Loucy (cell line): ENCODE results near the gene PLEKHN1.

ENCODE experiments used
- H2AFZ ChIP-seq: fragments of 200-600 bp; sonication (generic); 2 replicates; pipeline ENCODE4 v1.6.0; 2016; ENCODE audit warnings: antibody characterized with exemption, mild to moderate bottlenecking, low read length, moderate library complexity
- H3F3A ChIP-seq: fragments of 200-600 bp; 2 replicates; pipeline ENCODE4 v1.6.0; 2016; ENCODE audit warnings: antibody characterized with exemption, low read depth, mild to moderate bottlenecking
- H3K27me3 ChIP-seq: fragments of 200-600 bp; sonication (generic); 2 replicates; pipeline ENCODE4 v1.6.1; 2014; ENCODE audit warnings: low read length, mild to moderate bottlenecking; ENCODE audit not compliant: insufficient read depth, poor library complexity, severe bottlenecking
- H3K36me3 ChIP-seq: fragments of 200-600 bp; sonication (generic); 2 replicates; pipeline ENCODE4 v1.6.1; 2016; ENCODE audit warnings: low read length; ENCODE audit not compliant: insufficient read depth
- H3K4me1 ChIP-seq: fragments of 200-600 bp; sonication (generic); 2 replicates; pipeline ENCODE4 v1.5.1; 2014; ENCODE audit warnings: low read length, mild to moderate bottlenecking; ENCODE audit not compliant: insufficient read depth, poor library complexity, severe bottlenecking
- H3K4me2 ChIP-seq: fragments of 200-600 bp; sonication (generic); 2 replicates; pipeline ENCODE4 v1.6.0; 2014; ENCODE audit warnings: antibody characterized with exemption, low read length, low read depth, mild to moderate bottlenecking; ENCODE audit not compliant: poor library complexity, severe bottlenecking
- H3K4me3 ChIP-seq: fragments of 200-600 bp; sonication (generic); 2 replicates; pipeline ENCODE4 v1.5.1; 2014; ENCODE audit warnings: low read length, mild to moderate bottlenecking, mixed read lengths; ENCODE audit not compliant: poor library complexity, severe bottlenecking
- H3K79me2 ChIP-seq: fragments of 200-600 bp; sonication (generic); 2 replicates; pipeline ENCODE4 v1.6.1; 2014; ENCODE audit warnings: low read length; ENCODE audit not compliant: insufficient read depth
- H3K9ac ChIP-seq: fragments of 200-600 bp; sonication (generic); 2 replicates; pipeline ENCODE4 v1.6.0; 2014; ENCODE audit warnings: mild to moderate bottlenecking, low read depth, low read length, moderate library complexity; ENCODE audit not compliant: poor library complexity, severe bottlenecking
- H3K9me2 ChIP-seq: fragments of 200-600 bp; sonication (generic); replicated peaks from 2 replicates; pipeline ENCODE4 v1.6.1; 2016; ENCODE audit warnings: low read depth, low read length, mixed read lengths
- H3K9me3 ChIP-seq: fragments of 200-600 bp; sonication (generic); 2 replicates; pipeline ENCODE4 v1.6.1; 2014; ENCODE audit warnings: mild to moderate bottlenecking, antibody characterized with exemption, low read length, low read depth; ENCODE audit not compliant: insufficient read depth
- H4K20me1 ChIP-seq: fragments of 200-600 bp; sonication (generic); 2 replicates; pipeline ENCODE4 v1.6.0; 2014; ENCODE audit warnings: antibody characterized with exemption, low read length, mild to moderate bottlenecking; ENCODE audit not compliant: insufficient read depth, poor library complexity, severe bottlenecking
- EZH2phosphoT487 ChIP-seq: fragments of 200-600 bp; IDR thresholded peaks from 2 replicates; pipeline ENCODE4 v1.6.1; 2018; ENCODE audit warnings: antibody characterized with exemption, mild to moderate bottlenecking, moderate library complexity, borderline replicate concordance
- TF ChIP-seq, protein P1 (sequence below): fragments of 200-600 bp; sonication (generic); conservative IDR thresholded peaks from 2 replicates; pipeline ENCODE4 v1.5.1; 2014; ENCODE audit warnings: mild to moderate bottlenecking, antibody characterized with exemption, low read length

Gene PLEKHN1

DNA sequence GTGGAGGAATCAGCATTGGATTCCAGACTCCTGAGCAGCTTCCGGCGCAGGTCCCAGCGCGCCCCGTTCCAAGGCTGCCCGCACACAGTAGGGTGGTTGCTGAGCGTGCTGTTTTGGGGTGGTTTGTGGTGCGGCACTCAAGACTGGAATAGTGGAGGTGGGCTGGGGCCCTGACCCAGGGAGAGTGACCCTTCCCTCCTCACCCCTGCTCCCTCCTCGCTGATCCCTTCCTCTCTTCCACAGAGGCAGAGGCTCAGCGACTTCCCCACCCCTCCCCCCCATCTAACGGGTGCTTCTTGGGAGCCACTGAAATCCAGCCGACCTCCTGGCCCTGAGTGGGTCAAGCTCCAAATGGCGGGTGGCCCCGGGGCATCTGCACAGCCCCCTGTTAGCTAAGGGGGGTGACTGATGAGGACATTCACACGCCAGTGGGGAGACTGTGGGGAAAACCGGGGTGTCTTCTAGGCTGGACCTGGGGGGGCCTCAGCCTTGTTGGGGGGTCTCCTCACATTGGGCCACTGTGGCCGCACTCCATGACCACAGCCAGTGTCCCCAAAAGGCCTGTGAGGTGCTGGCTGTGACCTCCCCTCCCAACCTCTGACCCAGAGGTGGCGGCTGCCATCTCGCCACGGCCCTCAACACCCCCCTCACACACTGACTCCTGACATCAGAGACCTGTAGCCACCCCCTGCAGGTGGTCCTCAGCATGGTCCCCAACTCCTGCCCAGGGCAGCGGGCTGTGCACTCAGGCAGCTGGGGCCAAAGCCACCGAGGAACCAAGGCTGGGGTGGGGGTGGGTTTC is 37.5 kb downstream of the PLEKHN1 start:
- peaks cover 52% of the 10 kb centered on the region for H3K4me1 ChIP-seq
- no peaks in the 10 kb centered on the region for H3K27me3 ChIP-seq
- TF ChIP-seq EZH2phosphoT487: no peak
- TF ChIP-seq, protein P1, sequence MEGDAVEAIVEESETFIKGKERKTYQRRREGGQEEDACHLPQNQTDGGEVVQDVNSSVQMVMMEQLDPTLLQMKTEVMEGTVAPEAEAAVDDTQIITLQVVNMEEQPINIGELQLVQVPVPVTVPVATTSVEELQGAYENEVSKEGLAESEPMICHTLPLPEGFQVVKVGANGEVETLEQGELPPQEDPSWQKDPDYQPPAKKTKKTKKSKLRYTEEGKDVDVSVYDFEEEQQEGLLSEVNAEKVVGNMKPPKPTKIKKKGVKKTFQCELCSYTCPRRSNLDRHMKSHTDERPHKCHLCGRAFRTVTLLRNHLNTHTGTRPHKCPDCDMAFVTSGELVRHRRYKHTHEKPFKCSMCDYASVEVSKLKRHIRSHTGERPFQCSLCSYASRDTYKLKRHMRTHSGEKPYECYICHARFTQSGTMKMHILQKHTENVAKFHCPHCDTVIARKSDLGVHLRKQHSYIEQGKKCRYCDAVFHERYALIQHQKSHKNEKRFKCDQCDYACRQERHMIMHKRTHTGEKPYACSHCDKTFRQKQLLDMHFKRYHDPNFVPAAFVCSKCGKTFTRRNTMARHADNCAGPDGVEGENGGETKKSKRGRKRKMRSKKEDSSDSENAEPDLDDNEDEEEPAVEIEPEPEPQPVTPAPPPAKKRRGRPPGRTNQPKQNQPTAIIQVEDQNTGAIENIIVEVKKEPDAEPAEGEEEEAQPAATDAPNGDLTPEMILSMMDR: no peak
- peak overlapping the region; percentile 66 for H3K9ac ChIP-seq
- peaks cover 19% of the 10 kb centered on the region; the same call in 1 of the 2 replicates for H3K79me2 ChIP-seq
- H3K4me2 ChIP-seq: peak overlapping the region; percentile 86
- no peak overlapping the region for H2AFZ ChIP-seq
- H3K9me2 ChIP-seq: no peaks in the 10 kb centered on the region
- peak overlapping the region; percentile 62 for H3K4me3 ChIP-seq
- no peaks in the 10 kb centered on the region for H3K9me3 ChIP-seq
- no peaks in the 10 kb centered on the region for H3F3A ChIP-seq
- no peaks in the 10 kb centered on the region for H4K20me1 ChIP-seq
- no peaks in the 10 kb centered on the region for H3K36me3 ChIP-seq

DNA sequence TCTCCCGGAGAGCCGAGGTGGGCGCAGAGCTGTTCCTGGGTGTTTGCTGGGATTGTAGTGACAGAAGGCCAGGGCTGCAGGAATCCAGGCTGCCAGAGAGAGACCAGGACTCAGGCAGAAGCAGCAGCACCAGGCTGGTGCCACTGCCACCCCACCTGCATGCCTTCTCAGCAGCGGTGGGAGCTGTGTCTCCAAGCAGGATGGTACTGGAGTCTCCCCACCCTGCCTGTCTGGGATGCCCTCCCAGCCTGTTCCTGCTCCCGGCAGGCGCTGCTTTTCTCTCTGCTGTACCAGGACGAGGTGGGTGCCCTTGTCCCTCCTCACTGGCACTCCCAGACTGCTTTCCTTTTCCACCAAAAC is 38.1 kb downstream of the PLEKHN1 start:
- Histone ChIP-seq H3K27me3 (no peaks in the 10 kb centered on the region), H3K4me3 (peak overlapping the region; percentile 62), H3K9ac (peak overlapping the region; percentile 66), H3K4me1 (peaks cover 52% of the 10 kb centered on the region), H3K9me2 (no peaks in the 10 kb centered on the region), H4K20me1 (no peaks in the 10 kb centered on the region), H2AFZ (no peak overlapping the region), H3K4me2 (peak overlapping the region; percentile 86), H3K9me3 (no peaks in the 10 kb centered on the region), H3K36me3 (no peaks in the 10 kb centered on the region), H3K79me2 (peaks cover 19% of the 10 kb centered on the region; the same call in 1 of the 2 replicates), H3F3A (no peaks in the 10 kb centered on the region)
- TF ChIP-seq, protein P1: no peak
- no peak for TF ChIP-seq EZH2phosphoT487

DNA sequence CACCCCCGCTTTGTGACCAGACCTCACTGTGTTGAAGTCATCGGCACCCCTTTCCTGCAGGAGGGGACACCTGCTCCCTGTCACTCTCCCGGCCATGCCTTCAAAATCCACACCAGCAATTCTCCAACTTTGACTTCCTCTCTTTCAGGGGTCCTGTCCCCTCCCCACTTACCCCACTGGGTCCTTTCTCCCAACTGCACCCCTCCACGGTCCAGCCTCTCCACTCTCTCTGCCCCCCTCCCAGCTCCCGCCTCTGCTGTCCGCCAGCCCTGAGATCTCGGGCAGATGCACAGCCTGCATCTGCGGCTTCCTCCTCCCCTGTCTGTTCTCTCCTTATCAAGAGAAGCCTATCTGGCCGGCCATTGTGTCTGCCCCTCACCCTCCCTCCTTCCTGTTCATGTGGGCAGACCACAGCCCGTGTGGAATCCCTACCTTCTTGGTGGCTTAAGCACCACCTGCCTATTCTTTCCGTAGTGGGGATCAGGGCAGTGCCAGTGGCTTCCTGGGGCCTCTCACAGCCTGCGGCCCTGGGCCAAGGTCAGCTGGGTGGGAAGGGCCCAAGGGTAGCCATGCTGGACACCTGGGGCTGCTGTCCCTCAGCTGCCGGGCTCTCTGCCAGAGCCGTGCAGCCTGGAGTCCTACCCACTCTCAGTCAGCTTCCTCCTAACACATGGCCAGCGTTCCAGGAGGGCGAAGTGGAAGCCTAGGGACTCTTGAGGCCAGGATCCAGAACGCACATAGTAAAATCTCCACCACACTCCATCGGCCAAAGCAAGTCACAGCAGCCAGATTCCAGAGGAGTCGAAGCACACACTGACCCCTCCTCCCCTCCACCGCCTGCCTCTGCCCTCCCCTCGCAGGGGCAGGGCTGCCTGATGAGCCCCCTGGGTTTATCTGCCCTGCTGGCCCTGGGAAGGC is 38.8 kb downstream of the PLEKHN1 start:
- Histone ChIP-seq H3K36me3 (no peaks in the 10 kb centered on the region), H3F3A (no peaks in the 10 kb centered on the region), H3K79me2 (peaks cover 19% of the 10 kb centered on the region; the same call in 1 of the 2 replicates), H3K4me2 (peak overlapping the region; percentile 86), H3K4me1 (peaks cover 52% of the 10 kb centered on the region), H3K9me3 (no peaks in the 10 kb centered on the region), H3K4me3 (peak overlapping the region; percentile 62), H3K27me3 (no peaks in the 10 kb centered on the region), H4K20me1 (no peaks in the 10 kb centered on the region), H2AFZ (peak overlapping the region; percentile 3; the same call in 1 of the 2 replicates), H3K9me2 (no peaks in the 10 kb centered on the region), H3K9ac (peak overlapping the region; percentile 66)
- no peak for TF ChIP-seq EZH2phosphoT487
- TF ChIP-seq, protein P1: no peak
